ENCODE results near the gene PARP3.

Gene PARP3

DNA sequence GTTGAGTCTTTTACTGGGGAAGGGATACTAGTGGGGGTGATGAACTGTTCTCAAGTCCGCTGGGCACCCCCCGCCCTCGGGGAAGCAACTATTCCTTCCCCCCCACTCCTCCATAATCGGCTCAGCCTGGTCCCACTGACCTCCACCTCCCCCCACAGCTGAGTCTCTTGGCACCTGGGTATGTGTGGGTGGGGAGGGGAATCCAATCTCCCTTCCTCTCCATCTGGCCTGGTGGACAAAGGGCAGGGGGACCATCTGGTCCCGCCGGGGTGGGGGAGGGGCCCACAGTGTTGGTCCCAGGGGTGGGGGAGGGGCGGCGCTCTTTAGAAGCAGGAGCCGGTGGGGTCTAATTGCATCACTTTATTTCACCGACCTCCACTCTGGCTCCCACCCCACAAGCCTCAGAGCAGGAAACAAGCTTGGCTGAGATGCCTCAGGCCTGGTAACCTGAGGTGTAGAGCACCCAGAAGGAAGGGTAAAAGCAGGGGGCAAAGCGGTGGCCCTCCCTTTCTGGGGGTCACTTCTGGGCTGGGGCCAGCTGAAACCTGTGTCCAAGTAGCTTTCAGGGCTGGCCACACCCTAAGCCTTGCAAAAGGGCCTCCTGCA is 26.1 kb downstream of the PARP3 start:
- DNase-seq, result no peak

DNA sequence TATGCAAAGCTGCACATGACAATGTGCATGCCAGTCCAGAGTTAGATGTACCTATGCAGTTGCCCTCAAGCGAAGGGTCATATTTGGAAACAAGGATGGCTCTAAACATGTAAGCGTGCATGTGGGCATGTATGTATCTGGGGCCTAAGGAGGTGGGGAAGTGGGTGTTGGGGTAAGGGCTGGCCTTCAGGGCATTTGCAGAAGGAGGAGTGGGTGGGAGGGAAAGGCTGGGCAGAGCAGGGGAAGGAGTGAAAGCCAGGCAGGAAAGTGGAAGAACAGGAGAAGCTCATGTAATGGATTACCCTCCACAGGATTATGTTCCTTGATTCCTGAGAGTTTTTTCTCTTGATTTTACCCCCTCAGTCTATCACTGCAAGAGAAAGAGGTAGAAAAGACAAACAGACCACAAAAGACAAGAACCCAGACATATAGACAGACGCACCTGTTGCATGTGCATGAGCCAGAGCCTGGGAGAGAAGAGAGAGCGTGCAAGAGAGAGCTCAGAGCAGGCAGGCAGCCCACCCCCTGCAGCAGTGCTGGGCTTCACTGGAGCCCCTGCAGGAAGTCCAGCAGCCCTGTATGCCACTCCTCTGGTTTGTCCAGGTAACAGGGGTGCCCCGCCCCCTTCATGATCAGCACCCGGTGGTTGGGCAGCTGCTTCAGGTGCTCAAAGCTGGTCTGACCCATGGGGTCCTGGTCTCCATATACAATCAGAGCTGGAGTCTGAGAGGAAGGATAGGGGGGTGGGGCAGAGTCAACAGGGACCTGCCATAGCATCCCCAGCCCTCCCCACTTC is 26.9 kb downstream of the PARP3 start:
- no peak for DNase-seq

DNA sequence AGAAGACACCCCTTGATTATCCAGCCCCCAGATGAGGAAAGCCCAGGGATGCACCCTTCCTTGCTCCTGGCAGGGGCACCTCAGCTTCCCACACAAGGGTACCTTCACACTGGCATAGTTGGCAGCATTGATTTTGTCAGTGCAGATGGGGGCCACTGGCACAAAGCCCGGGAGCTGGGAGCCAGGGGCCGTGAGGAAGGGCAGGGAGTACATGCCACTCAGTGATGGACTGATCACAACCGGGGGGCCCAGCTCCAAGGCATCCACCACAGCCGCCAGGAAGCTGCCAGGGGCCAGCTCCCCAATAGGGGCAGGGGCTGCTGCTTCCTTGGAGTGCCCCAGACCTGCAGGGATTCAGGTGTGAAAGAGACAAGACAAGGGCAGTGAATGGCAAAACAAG is 27.7 kb downstream of the PARP3 start:
- DNase-seq, result no peak

DNA sequence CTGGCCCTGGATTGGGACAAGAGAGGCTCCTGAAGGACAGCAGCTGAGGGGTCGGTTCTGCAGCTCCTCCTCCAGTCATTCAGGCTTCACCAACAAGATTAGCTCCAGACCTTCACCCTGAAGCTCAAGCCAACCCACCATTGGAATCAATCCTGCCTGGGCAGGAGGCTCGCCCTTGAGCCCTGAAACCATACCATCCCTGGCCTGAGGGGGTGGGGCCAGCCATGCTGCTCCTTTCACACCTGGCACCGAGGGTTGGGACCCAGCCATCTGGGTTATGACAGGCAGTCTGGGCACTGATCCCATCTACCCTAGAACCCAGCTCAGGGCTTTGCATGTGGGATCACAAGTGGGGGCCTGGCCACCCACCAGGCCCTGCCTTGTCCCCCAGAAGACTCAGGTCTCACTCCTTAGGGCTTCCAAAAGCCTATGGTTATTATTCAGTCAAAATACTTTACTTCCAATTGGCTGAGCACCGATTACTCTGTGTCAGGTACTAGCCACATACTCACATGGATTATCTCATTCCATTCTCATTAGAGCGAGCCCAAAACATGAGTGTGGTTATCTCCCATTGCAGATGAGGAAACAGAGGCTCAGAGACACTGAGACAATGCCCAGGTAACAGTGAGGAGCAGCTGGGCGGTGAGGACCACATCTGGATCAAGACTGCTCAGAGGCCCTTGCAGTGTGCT is 28.6 kb downstream of the PARP3 start:
- no peak for DNase-seq

DNA sequence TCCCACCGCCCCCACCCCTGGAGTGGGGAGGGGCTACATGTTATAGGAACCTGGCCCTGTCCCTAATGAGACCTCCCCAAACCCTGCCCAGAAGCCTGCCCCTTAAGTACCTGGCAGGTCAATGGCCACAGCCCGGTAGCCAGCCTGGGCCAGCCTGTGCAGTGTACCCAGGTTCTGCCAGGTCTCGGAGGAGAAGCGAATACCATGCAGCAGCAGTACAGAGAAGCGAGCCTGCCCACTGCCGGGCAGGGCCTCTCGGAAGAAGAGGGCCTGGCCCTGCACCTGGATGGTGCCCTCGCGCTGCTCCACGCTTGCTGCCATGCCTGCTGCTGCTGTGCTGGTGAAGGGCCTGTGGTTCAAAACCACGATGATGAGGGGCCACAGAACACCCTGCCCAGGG is 29.2 kb downstream of the PARP3 start:
- DNase-seq, result no peak

DNA sequence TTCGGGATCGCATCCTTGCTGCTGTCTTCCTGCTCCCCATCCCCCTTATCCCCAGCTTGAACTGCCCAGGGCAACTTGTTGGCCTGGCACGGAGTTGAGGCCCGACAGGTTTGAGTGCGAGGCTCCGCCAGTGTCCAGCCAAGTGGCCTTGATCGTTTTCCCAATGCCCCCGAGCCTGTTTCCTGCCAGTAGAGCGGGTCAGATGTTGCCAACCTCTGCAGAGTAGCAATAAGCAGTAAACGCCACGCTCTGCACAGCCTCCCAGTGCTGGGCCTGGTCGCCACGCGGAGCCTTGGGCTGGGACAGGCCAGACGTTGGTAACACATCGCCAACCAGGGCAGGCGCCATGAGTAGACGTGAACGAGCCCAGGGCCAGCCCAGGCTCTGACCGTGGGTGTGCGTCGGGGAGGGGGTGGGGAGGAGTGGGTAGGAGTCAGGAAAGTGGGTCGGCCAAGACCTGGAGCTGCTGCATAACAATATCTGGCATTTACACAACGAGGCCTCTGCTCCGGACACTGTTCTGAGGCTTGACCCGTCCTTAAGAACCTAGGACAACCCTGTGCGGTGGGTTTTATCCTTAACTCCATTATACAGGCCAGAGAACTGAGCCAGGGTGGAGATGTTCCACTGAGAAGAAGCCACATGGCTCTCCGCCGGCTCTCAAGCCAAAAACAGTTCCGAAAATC is 32.3 kb downstream of the PARP3 start:
- no peak for DNase-seq

DNA sequence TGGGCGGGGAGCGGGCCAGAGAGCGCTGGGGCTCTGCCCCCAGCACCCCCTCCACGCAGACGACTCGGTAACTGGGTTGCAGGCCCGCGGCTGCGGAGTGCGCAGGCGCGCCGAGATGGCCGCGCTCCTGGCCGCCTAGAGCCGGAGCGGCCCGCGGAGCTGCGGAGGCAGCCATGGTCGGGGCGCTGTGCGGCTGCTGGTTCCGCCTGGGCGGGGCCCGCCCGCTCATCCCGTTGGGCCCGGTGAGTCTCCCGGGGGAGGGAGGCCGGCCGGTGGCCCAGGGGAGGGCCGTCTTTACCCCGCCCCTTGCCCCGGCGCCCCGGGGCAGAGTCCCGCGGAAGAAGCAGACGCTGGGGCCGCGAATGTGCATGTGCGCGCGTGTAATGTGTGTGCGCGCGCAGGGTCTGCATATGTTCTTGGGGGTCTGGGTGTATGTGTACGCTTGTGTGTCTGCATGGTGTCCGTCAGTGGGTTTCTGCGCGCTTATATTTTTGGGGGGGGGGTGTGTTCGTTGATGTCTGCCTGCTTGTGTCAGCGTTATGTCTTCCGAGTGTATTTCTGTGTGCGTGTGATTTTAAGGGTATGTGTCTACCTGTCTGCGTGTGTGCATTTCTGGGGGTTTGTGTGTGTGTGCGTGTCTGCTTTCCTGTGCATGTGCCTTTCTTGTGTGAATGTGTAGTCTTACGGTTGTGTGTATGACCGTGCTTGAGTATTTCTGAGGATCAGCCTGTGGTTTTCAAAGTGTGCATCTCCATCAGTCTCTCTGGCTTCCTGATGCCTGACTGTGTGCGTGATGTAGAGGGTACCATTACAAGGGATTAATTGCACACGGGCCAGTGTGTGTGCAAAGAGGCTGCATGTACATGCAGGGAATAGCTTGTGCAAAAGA is 33.0 kb downstream of the PARP3 start, which contains the start of gene ABHD14A:
ABHD14A (plus strand) TSS at position 102 of the 889 bp plus-strand sequence; CDS start at position 174, 72 bp downstream.
- peak; percentile 67 for DNase-seq

DNA sequence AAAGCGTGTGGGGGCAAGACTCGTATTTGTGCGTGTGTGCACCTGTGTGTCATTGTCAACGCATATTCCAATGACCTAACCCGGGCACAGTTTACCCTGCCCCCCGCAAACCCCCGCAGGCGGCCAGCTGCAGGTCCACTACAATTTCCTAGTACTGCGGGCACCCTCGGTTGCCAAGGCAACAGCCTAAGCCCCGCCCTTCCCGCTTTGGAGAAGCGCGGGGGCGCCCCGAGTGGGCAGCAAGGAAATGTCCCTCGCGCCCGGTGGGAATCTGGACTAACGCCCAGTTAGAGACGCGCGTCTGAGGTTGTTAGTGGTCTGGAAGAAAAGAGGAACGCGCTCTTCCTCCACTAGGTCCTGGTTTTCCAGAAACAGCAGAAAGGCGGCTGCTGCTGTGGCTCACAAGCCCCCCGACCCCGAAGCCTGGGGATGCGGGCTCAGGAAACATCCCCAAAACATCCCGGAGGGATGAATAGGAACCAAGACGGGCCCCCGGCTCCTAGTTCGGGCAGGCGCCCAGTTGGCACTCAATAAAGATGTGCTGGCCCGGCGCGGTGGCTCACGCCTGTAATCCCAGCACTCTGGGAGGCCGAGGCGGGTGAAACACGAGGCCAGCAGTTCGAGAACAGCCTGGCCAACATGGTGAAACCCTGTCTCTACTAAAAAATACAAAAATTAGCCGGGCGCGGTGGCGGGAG is 33.8 kb downstream of the PARP3 start:
- no peak for DNase-seq

DNA sequence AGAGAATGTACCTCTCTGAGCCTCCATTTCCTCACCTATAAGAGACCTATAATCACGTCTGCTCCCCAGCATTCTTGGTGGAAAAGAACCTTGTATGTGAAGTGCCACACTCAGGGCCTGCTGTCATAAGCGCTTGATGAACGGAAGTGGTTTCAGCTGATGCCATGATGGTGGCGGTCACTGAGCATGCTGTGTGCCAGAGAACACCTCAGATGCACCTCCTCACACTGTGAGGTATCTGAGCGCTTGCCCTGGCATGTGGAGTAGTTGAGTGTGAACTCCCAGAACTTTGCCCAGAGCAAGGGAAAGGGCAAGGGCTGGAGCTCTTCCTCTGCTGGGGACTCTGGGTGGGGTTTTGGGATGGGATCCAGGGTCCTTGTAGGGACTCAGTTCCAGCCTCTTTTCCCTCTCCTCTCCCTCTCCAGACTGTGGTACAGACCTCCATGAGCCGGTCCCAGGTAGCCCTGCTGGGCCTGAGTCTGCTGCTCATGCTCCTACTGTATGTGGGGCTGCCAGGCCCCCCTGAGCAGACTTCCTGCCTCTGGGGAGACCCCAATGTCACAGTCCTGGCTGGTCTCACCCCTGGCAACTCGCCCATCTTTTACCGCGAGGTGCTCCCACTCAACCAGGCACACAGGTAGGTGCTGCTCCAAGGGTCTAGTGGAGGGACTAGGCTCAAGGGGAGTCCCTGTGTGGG is 35.4 kb downstream of the PARP3 start:
- DNase-seq, result no peak

DNA sequence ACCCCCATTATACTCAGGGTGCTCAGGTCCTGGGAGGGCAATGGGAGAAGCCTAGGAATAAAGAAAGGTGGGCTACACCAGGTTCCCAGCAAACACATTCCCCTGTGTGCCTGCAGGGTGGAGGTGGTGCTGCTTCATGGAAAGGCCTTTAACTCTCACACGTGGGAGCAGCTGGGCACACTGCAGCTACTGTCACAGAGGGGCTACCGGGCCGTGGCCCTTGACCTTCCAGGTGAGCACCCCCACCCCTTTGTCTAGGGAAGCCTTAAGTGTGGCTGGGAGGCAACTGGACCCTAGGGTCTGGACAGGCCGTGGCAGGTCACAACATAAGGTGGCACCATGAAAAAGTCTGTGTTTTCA is 36.0 kb downstream of the PARP3 start:
- DNase-seq, result no peak

DNA sequence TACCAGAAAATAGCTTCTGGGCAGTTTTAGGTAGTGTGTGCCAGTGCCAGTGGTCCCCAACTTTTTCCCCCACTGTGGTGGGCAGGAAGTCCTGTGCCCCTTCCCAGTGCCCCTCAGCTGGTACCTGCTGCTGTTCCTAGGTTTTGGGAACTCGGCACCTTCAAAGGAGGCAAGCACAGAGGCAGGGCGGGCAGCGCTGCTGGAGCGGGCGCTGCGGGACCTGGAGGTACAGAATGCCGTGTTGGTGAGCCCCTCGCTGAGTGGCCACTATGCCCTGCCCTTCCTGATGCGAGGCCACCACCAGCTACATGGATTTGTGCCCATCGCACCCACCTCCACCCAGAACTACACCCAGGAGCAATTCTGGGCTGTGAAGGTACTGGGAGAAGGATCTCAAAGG is 38.1 kb downstream of the PARP3 start:
- no peak for DNase-seq

DNA sequence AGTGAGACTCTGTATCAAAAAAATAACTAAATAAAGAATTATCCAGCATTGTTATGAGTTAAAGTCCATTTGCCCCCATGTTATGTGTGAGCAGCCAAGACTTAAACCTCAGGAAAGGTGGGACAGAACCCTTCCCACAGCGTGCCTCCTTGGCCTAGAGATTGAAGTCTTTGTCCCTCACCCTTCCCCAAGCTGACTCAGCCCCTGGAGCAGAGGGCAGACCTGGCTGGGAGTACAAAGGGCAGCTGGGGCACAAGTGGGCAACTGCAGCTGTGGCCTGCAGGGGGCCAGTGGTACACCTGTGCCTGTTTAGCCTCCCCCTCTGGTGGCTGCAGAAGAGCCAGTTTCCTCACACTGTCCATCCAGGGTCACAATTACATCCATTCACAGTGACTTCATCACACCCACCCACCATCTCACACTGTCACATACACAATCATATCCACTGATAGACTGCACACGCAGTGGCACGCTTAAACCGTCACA is 40.2 kb downstream of the PARP3 start:
- DNase-seq, result no peak

DNA sequence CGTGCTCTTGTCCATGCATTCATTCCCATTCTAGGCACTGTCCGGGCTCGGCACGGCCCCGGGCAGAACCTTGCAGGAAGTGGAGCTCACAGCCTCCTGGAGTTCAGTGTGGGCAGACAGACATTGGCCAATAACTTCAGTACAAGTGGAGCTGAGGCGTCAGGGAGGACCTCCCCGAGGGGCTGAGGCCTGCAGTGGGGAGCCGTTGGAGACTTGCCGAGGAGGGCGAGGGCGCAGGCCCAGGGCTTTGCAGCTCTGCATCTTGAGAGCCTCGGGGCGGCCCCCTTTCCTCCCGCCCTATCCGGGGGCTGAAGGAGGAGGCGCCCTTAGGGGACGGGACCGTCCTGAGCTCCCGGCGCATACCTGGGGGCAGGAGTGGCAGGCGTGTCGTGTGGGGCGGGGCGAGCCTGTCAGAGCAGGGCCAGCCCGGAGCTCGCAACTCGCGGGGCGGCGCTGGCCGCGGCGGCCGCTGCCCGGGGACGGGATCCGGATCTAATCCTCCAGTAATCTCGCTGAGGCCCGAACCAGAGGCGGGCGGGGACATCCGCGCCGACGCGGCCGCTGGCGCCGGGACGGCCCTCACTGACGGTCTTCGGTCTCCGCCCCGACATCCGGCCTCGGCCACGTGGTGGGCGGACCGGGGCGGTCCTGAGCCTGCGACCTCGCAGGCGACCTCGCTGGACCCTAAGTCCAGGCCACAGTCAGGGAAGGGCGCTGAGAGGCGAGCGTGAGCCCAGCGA is 40.8 kb downstream of the PARP3 start, which contains the start of gene ACY1:
ACY1 (plus strand) TSS at position 698 of the 740 bp plus-strand sequence. CDS start 530 bp downstream, outside the sequence.
- peak; percentile 68 for DNase-seq

DNA sequence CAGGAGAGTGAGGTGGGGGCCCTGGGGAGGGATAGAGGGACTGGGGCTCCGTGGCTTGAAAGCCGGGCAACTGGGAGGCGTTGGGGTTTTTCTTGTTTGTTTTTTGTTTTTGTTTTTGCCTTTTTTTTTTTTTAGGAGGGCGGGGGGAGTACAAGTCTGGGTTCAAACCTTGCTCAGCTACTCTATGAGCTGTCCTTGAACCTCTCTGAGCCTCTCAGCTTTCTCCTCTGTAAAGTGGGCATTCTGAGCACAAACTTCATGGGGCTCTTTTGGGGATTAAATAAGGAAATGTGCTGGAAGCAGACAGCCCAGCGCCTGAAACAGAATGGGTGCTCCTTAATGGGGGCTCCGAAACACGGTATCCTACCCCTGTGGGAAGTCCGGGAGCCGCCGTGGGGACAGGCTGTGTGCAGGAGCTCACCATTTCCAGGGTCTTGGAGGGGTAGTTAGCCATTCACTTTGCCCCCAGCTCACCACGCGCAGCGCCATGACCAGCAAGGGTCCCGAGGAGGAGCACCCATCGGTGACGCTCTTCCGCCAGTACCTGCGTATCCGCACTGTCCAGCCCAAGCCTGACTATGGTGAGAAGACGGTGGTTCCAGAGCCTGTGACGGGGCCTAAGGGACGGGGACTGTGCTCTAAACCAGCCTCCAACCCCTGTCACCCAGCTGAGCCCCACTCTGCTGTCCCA is 41.6 kb downstream of the PARP3 start:
- no peak for DNase-seq

DNA sequence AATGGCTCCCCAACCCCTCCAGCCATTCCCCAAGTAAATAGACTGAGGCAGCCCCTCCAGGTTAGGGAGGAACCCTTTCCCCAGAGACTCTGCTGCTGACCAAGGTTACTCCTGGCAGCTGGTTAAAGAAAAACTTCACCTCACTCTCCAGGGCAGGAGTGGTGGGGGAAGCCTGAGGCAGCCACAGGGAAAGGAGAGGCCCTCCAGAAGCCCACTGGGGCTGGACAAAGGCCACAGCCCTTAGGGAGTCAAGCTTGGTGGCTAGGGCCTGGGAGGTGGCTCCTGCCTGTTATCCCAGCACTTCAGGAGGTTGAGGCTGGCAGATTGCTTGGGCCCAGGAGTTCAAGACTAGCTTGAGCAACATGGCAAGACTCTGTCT is 42.1 kb downstream of the PARP3 start:
- no peak for DNase-seq

DNA sequence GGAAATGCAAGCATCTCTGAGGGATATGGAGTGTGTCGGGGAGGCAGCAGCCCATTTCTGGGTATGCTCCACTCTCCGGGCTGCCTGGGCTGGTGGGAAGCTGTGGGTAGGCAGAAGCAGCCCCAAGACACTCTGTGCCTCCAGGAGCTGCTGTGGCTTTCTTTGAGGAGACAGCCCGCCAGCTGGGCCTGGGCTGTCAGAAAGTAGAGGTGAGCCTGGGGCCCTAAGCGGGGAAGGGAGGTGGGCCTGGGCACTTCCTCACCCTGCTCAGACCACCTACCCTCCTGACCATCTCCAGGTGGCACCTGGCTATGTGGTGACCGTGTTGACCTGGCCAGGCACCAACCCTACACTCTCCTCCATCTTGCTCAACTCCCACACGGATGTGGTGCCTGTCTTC is 42.9 kb downstream of the PARP3 start:
- no peak for DNase-seq

DNA sequence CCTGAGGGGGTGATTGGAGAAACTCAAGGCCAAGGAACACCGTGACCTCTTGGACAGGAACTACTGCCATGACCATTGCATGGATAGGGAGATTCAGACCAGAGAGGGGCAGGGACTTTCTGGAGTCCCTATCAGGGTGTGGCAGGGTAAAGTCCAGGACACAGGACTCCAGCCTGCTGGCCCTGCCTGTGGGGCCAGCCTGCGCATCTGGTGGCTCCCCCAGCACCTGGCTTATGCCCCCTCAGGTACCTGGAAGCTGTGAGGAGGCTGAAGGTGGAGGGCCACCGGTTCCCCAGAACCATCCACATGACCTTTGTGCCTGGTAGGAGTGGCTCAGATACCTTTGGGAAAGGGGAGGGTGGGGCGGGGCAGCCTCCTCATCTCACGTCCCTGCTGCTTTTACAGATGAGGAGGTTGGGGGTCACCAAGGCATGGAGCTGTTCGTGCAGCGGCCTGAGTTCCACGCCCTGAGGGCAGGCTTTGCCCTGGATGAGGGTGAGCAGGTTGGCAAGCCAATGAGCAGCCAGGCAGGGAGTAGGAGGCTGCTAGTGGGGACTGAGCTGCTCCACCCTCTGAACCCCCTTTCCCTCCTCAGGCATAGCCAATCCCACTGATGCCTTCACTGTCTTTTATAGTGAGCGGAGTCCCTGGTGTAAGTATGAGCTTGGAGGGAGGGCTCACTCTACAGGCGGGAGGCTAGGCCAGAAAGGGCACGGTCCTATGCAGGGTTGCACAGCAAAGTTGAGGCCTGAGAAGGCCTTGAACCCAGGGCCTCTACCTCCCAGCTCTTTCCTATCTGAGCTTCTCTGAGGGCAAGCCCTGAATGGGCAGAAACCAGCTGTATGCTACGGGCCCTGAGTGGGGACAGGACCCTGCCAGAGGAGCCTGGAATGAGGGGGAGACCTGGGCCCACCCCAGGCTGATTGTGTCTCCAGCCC is 44.1 kb downstream of the PARP3 start:
- DNase-seq, result no peak

DNA sequence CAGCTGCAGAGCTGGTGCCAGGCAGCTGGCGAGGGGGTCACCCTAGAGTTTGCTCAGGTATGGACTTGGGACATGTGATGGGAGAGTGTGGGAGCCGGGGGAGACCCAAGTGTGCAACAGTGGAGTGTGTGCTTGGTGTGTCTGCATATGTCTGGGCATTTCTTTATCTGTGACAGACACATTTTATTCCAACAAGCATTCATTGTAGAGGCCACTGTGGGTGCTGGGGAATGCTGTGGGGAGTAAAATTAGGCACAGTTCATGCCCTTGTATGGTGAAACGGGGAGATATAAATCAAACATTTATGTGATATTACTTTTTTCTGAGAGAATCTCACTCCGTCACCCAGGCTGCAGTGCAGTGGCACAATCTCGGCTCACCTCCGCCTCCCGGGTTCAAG is 45.4 kb downstream of the PARP3 start:
- no peak for DNase-seq

All from activated CD8-positive, alpha-beta memory T cell treated with anti-CD3 and anti-CD28 coated beads, Interleukin-2, amount 50 U/mL, for 4 hours (primary cell).